Activated CD4-positive, alpha-beta memory T cell treated with anti-CD3 and anti-CD28 coated beads for 36 hours (primary cell): Measurements from ENCODE around the gene PSMD7. TPM values are rescaled to one million over a fixed set of nuclear protein-coding genes. Genes with fewer than 3 reads are reported as not detected.

Source experiments
- CTCF ChIA-PET: fragments of 350-600 bp; sonication (Branson Sonifier 250); formaldehyde crosslinking; loops from one replicate; lab custom pipeline; 2021; ENCODE audit warnings: antibody characterized with exemption, inconsistent platforms; lab: Charles Lee
- POLR2A ChIA-PET: fragments of 350-600 bp; sonication (Branson Sonifier 250); formaldehyde crosslinking; loops from one replicate; lab custom pipeline; 2021; ENCODE audit warnings: antibody characterized with exemption; lab: Charles Lee
- DNase-seq: peaks from one replicate; pipeline ENCODE4 v3.0.0-alpha.2; 2020
- H3K27ac Mint-ChIP-seq: one replicate; pipeline ENCODE4 v1.8.0; 2021; ENCODE audit warnings: mixed read lengths
- H3K27me3 Mint-ChIP-seq: one replicate; pipeline ENCODE4 v1.8.0; 2021; ENCODE audit warnings: mixed read lengths
- H3K36me3 Mint-ChIP-seq: one replicate; pipeline ENCODE4 v1.8.0; 2021; ENCODE audit warnings: mixed read lengths
- H3K4me1 Mint-ChIP-seq: one replicate; pipeline ENCODE4 v1.8.0; 2021; ENCODE audit warnings: low read depth, mixed read lengths
- H3K4me3 Mint-ChIP-seq: one replicate; pipeline ENCODE4 v1.8.0; 2021; ENCODE audit warnings: mild to moderate bottlenecking, mixed read lengths
- H3K9me3 Mint-ChIP-seq: one replicate; pipeline ENCODE4 v1.8.0; 2021; ENCODE audit warnings: mixed read lengths
- intact Hi-C: fragments of 100-400 bp; cut with micrococcal nuclease; formaldehyde crosslinking; loops from one replicate; pipeline ENCODE4 v1.15.1; 2023
- total RNA-seq, 2 experiments: library from RNA; stranded (reverse); gene quantifications; one replicate each; pipeline ENCODE4 v1.2.3, GENCODE V29; 2021

Gene PSMD7
- total RNA-seq, 2 experiments from 2014 or later: 119 to 123 TPM

GRCh38 chr16:74277974-74278373 is 18.6 kb upstream of the PSMD7 start:
- H3K27me3 Mint-ChIP-seq: peaks cover 18% of the 10 kb centered on the region
- intact Hi-C loops: no loop called here
- no peak for DNase-seq

DNA sequence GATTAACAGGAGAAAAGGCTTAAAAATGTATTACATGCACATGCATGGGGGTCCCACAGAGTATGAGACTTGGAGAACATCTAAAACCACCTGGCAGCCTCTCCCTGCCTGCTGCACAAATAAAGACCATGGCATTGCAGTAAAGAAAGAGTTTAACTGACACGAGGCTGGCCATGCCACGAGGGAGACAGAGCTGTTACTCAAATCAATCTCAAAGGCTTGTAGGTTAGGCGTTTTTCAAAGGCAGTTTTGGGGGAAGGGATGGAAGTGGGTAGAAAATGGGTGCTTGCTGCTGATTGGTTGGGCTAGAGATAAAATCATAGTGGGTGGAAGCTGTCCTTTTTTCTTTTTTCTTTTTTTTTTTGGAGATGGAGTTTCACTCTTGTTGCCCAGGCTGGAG is 17.3 kb upstream of the PSMD7 start:
- no peaks in the 10 kb centered on the region for H3K4me1 Mint-ChIP-seq
- no peak overlapping the region for H3K4me3 Mint-ChIP-seq
- H3K36me3 Mint-ChIP-seq: peaks cover 6% of the 10 kb centered on the region
- CTCF ChIA-PET: no interaction called here
- intact Hi-C loops: no loop called here
- H3K27me3 Mint-ChIP-seq: peaks cover 8% of the 10 kb centered on the region
- H3K9me3 Mint-ChIP-seq: peaks cover 7% of the 10 kb centered on the region
- H3K27ac Mint-ChIP-seq: no peak overlapping the region
- no peak for DNase-seq
- POLR2A ChIA-PET: interaction anchor here (0.6 kb wide), 1 partner anchor 158 kb away, joined by 3 read pairs; no protein-coding TSS in a partner anchor

More at GRCh38 chr16:74277974-74278373, 18.6 kb upstream of the PSMD7 start:
- Mint-ChIP-seq H3K36me3 (peaks cover 6% of the 10 kb centered on the region), H3K4me1 (no peaks in the 10 kb centered on the region), H3K9me3 (peaks cover 7% of the 10 kb centered on the region), H3K27ac (no peak overlapping the region), H3K4me3 (no peak overlapping the region)
- POLR2A ChIA-PET: no interaction called here
- CTCF ChIA-PET: no interaction called here

DNA sequence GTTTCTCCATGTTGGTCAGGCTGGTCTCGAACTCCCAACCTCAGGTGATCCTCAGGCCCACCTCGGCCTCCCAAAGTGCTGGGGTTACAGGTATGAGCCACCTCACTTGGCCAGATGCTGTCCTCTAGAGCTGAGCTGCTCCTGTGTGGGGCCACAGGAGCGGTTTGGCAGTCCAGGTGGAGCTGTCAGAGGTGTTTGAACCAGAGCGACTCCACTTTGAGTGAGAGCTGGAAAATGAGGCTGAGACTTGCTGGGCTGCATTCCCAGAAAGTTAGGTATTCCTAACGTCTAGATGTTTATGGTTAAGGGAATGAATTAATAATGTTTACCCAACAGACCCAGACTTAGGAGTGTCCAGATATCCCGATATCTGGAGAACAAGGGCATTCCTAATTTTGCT is 16.8 kb upstream of the PSMD7 start:
- Mint-ChIP-seq H3K4me3 (no peak overlapping the region), H3K36me3 (peaks cover 6% of the 10 kb centered on the region), H3K4me1 (no peaks in the 10 kb centered on the region), H3K27ac (no peak overlapping the region), H3K27me3 (peaks cover 5% of the 10 kb centered on the region), H3K9me3 (peaks cover 7% of the 10 kb centered on the region)
- ChIA-PET CTCF (no interaction called here), POLR2A (no interaction called here)
- intact Hi-C loops: no loop called here
- no peak for DNase-seq

DNA sequence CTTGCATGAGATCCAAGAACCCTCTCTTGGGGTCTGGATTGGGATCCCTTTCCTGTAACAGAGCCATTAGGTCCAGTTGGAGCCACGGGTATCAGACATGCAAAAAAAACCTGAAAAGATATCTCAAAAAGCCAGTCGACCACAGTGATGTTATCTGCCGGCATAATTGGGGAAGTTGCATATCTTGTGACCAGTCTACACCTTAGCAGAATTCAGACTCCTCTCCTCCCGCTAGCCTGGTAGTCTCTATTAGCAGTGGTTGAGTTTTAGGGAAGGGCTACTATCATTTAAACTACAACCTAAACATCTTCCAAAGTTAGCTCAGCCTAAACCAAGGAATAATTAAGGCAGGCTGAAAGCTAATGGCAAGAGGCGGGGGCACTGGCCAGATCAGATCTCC is 16.2 kb upstream of the PSMD7 start:
- ChIA-PET CTCF (no interaction called here), POLR2A (no interaction called here)
- Mint-ChIP-seq H3K27me3 (peaks cover 5% of the 10 kb centered on the region), H3K4me3 (no peak overlapping the region), H3K4me1 (no peaks in the 10 kb centered on the region), H3K36me3 (peaks cover 6% of the 10 kb centered on the region), H3K9me3 (peaks cover 7% of the 10 kb centered on the region), H3K27ac (no peak overlapping the region)
- DNase-seq: no peak
- intact Hi-C loops: no loop called here

DNA sequence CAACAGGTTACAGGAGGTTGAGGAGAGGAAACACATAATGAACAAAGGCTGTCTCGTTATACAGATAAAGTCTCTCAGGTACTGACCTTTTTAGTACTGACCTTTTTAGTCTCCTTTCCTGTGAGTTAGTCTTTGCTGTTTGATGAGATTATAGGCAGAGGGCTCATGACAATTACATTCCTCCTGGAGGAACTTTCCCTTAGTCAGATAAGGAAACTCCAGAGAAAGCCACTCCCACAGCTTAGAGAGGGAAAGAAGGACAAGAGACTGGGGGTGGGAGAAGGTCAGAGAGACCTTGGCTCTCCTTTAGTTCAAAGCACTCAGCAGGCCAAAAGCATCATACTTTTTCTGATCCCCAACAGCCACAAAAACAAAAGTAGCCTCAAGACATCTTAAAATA is 15.3 kb upstream of the PSMD7 start:
- Mint-ChIP-seq H3K9me3 (peaks cover 7% of the 10 kb centered on the region), H3K27ac (no peak overlapping the region), H3K36me3 (peaks cover 6% of the 10 kb centered on the region), H3K4me1 (no peaks in the 10 kb centered on the region), H3K27me3 (peaks cover 5% of the 10 kb centered on the region), H3K4me3 (no peak overlapping the region)
- POLR2A ChIA-PET: no interaction called here
- DNase-seq: no peak
- CTCF ChIA-PET: no interaction called here
- intact Hi-C loops: no loop called here

GRCh38 chr16:74283716-74284115 is 12.9 kb upstream of the PSMD7 start:
- DNase-seq: no peak
- H3K9me3 Mint-ChIP-seq: peaks cover 7% of the 10 kb centered on the region
- intact Hi-C loops: no loop called here
- H3K36me3 Mint-ChIP-seq: peaks cover 6% of the 10 kb centered on the region
- H3K27ac Mint-ChIP-seq: no peak overlapping the region
- CTCF ChIA-PET: no interaction called here
- H3K4me1 Mint-ChIP-seq: no peaks in the 10 kb centered on the region
- H3K4me3 Mint-ChIP-seq: no peak overlapping the region
- H3K27me3 Mint-ChIP-seq: peaks cover 5% of the 10 kb centered on the region
- POLR2A ChIA-PET: no interaction called here

- ChIA-PET CTCF (no interaction called here), POLR2A (interaction anchor here (0.6 kb wide), 1 partner anchor 9 kb away, joined by 3 read pairs; the partner anchor contains the start of gene PSMD7)
- intact Hi-C loops: no loop called here
- no peak overlapping the region for H3K27ac Mint-ChIP-seq
- no peaks in the 10 kb centered on the region for H3K27me3 Mint-ChIP-seq
- no peak overlapping the region for H3K4me3 Mint-ChIP-seq
- H3K4me1 Mint-ChIP-seq: no peaks in the 10 kb centered on the region
- H3K36me3 Mint-ChIP-seq: peaks cover 13% of the 10 kb centered on the region
- DNase-seq: no peak
- peaks cover 11% of the 10 kb centered on the region for H3K9me3 Mint-ChIP-seq
Measured at GRCh38 chr16:74288065-74288464, 8.5 kb upstream of the PSMD7 start.

GRCh38 chr16:74290356-74290755 is 6.3 kb upstream of the PSMD7 start:
- Mint-ChIP-seq H3K4me1 (peaks cover 5% of the 10 kb centered on the region), H3K4me3 (no peak overlapping the region), H3K36me3 (peaks cover 13% of the 10 kb centered on the region), H3K27ac (no peak overlapping the region), H3K27me3 (no peaks in the 10 kb centered on the region), H3K9me3 (peaks cover 11% of the 10 kb centered on the region)
- intact Hi-C loops: loop anchor here (10.0 kb wide), 1 partner anchor 1354 kb away; the partner anchor contains the start of genes KARS1 and TERF2IP
- CTCF ChIA-PET: no interaction called here
- DNase-seq: no peak
- POLR2A ChIA-PET: no interaction called here

- ChIA-PET POLR2A (no interaction called here), CTCF (interaction anchor here (1.4 kb wide), 1 partner anchor 14 kb away, joined by 4 read pairs; no protein-coding TSS in a partner anchor)
- no peak for DNase-seq
- peaks cover 11% of the 10 kb centered on the region for H3K9me3 Mint-ChIP-seq
- H3K27me3 Mint-ChIP-seq: no peaks in the 10 kb centered on the region
- no peak overlapping the region for H3K27ac Mint-ChIP-seq
- peaks cover 11% of the 10 kb centered on the region for H3K4me1 Mint-ChIP-seq
- intact Hi-C loops: loop anchor here (10.0 kb wide), 1 partner anchor 1354 kb away; the partner anchor contains the start of genes KARS1 and TERF2IP
- no peak overlapping the region for H3K4me3 Mint-ChIP-seq
- peaks cover 13% of the 10 kb centered on the region for H3K36me3 Mint-ChIP-seq
Measured at GRCh38 chr16:74291176-74291575, 5.4 kb upstream of the PSMD7 start.

DNA sequence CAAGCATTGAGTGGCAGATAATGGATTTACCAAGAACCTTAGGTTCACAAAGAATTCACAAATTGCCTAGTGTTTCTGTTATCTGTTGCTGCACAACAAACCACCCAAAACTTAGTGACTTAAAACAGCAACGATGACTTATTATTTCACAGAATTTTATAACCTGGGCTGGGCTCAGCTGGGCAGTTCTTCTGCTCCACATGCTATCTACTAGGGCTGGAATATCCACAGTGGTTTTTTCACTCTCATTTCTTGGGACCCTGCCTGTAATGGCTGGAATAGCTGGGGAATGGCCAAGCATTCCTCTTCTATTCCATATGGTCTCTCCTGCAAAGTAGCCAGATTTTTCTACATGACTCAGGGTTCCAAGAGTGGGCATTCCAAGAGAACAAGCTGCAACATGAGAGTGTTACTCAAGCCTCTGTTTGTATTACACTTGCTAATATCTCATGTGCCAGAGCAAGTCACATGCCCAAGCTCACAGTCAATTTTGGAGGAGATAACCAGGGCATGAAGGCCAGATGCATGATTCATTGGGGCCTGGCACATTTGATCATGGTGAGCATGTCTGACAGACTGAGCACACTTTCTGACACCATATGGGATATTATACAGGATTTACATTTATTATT is 4.9 kb upstream of the PSMD7 start:
- intact Hi-C loops: loop anchor here (10.0 kb wide), 1 partner anchor 1353 kb away; the partner anchor contains the start of genes KARS1 and TERF2IP
- peaks cover 13% of the 10 kb centered on the region for H3K4me1 Mint-ChIP-seq
- CTCF ChIA-PET: interaction anchor here (1.4 kb wide), 1 partner anchor 13 kb away, joined by 4 read pairs; no protein-coding TSS in a partner anchor
- POLR2A ChIA-PET: no interaction called here
- no peak overlapping the region for H3K4me3 Mint-ChIP-seq
- H3K27me3 Mint-ChIP-seq: no peaks in the 10 kb centered on the region
- H3K36me3 Mint-ChIP-seq: peaks cover 14% of the 10 kb centered on the region
- H3K27ac Mint-ChIP-seq: no peak overlapping the region
- DNase-seq: no peak
- peaks cover 11% of the 10 kb centered on the region for H3K9me3 Mint-ChIP-seq

GRCh38 chr16:74296104-74296431 is 546 bp upstream of the PSMD7 start:
- intact Hi-C loops: loop anchor here (1.0 to 10.0 kb wide), 6 partner anchors 72 to 1349 kb away; partner anchors contain the start of genes KARS1, TERF2IP and ZFP1
- ChIA-PET POLR2A (interaction anchor here (1.2 kb wide), 1 partner anchor 370 kb away, joined by 4 read pairs; the partner anchor contains the start of gene RFWD3), CTCF (interaction anchor here (3.7 kb wide), 1 partner anchor 13 kb away, joined by 29 read pairs; no protein-coding TSS in a partner anchor)
- H3K27ac Mint-ChIP-seq: peak overlapping the region; percentile 94
- H3K36me3 Mint-ChIP-seq: peaks cover 35% of the 10 kb centered on the region
- no peaks in the 10 kb centered on the region for H3K27me3 Mint-ChIP-seq
- H3K9me3 Mint-ChIP-seq: peaks cover 11% of the 10 kb centered on the region
- peak overlapping the region; percentile 87 for H3K4me3 Mint-ChIP-seq
- DNase-seq: no peak
- H3K4me1 Mint-ChIP-seq: peaks cover 31% of the 10 kb centered on the region

DNA sequence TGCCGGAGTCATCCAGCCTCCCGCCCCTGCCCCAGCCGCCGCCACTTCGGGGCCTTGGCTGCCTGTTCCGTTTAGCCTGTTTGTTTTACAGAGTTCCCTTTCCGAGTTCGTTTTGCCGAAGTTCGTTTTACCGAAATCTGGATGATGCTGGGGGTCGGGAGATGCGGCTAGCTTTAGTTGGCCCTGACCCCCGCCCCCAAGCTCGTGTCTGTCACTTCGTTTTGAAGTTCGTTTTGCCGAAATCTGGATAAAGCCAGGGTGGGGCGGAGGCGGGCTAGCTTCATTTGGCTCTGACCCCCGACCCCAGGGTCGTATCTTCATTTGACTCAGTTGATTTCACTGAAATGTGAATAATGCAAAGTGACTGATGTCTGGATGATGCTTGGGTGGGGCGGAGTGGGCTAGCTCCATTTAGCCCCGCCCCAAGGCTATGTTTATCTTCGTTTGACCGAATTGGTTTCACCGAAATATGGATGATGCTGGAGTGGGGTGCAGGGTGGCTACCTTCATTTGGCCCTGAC is 591 bp downstream of the PSMD7 start:
- H3K4me1 Mint-ChIP-seq: peaks cover 31% of the 10 kb centered on the region
- H3K27ac Mint-ChIP-seq: peak overlapping the region; percentile 94
- DNase-seq: peak; percentile 62
- H3K36me3 Mint-ChIP-seq: peaks cover 35% of the 10 kb centered on the region
- intact Hi-C loops: loop anchor here (2.0 to 10.0 kb wide), 3 partner anchors 330 to 1348 kb away; partner anchors contain the start of genes KARS1, TERF2IP and ZFP1
- POLR2A ChIA-PET: interaction anchor here (0.6 to 1.8 kb wide), 5 partner anchors 9 to 1352 kb away, joined by 3 to 7 read pairs (median 3); partner anchors contain the start of gene RFWD3
- no peaks in the 10 kb centered on the region for H3K27me3 Mint-ChIP-seq
- peak overlapping the region; percentile 87 for H3K4me3 Mint-ChIP-seq
- H3K9me3 Mint-ChIP-seq: no peaks in the 10 kb centered on the region
- CTCF ChIA-PET: interaction anchor here (0.8 to 3.7 kb wide), 2 partner anchors 12 to 1823 kb away, joined by 3 to 29 read pairs; no protein-coding TSS in a partner anchor
